MG63 (cell line): ENCODE data around the gene GPR31. TPM values are rescaled to one million over a fixed set of nuclear protein-coding genes. Genes with fewer than 3 reads are reported as not detected.
"Not testable (repeated sequence)": the region's sequence is repeated elsewhere in the genome, so short reads cannot be mapped to it uniquely, and the experiment has no call there.

ENCODE experiments used
- DNase-seq: peaks from one replicate; pipeline ENCODE4 v3.0.0-alpha.2; 2020
- H3K27me3 ChIP-seq: fragments of 250-450 bp; sonication (Bioruptor Pico); 2 replicates; pipeline ENCODE4 v1.5.1; 2020; ENCODE audit warnings: mild to moderate bottlenecking, moderate library complexity
- H3K36me3 ChIP-seq: fragments of 250-450 bp; sonication (Bioruptor Pico); 2 replicates; pipeline ENCODE4 v1.5.1; 2020; ENCODE audit warnings: mild to moderate bottlenecking, moderate library complexity
- H3K4me3 ChIP-seq: fragments of 250-450 bp; sonication (Bioruptor Pico); 2 replicates; pipeline ENCODE4 v1.5.1; 2020; ENCODE audit warnings: mild to moderate bottlenecking, moderate library complexity
- H3K9me3 ChIP-seq: fragments of 250-450 bp; sonication (Bioruptor Pico); 2 replicates; pipeline ENCODE4 v1.5.1; 2020; ENCODE audit warnings: mild to moderate bottlenecking, moderate library complexity
- total RNA-seq: library from RNA; depleted of rRNA; stranded (reverse); fragments of >200 nt; shearing (Covaris generic); gene quantifications from 2 replicates; pipeline ENCODE4 v1.2.3, GENCODE V29; 2014; ENCODE audit warnings: low replicate concordance

The GPR31 gene
- total RNA-seq, 1 experiment from 2014 or later = not detected

DNA sequence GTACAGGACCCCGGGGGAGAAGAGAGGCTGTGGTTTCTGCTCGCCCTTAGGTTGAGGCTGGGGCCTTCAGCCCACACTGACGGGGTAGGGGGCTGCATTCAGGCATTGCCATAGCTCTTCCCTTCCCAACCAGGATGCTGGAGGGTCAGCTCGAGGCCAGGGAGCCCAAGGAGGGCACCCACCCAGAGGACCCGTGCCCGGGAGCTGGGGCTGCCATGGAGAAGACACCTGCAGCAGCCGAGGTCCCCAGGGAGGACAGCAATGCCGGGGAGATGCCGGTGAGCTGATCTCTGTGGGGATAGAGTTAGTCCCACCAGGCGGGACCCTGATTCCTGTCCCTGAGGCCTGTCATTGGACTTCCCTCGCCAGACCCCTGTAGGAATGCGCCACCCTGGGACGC, 14.2 kb upstream of the GPR31 start:
- DNase-seq, H3K9me3 ChIP-seq, H3K27me3 ChIP-seq, H3K36me3 ChIP-seq, H3K4me3 ChIP-seq: not testable (repeated sequence)

DNA sequence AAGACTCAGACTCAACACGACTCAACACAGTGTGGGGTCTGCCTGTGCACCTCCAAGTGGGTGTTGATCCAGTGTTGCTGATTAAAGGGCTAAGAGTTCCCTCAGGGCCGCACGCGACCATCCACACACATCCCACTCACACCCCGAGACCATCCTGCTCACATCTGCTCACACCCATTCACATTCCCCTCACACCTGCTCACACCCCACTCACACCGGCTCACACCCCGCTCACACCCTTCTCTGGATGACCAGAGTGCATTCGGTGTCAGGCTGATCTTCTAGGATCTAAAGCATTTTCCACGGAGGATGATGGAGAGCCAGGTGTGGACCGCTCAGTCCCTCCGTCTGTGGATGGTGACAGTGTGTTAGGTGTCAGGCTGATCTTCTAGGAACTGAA, 13.5 kb upstream of the GPR31 start:
- not testable (repeated sequence) for H3K4me3 ChIP-seq, H3K27me3 ChIP-seq, H3K36me3 ChIP-seq, H3K9me3 ChIP-seq, DNase-seq

DNA sequence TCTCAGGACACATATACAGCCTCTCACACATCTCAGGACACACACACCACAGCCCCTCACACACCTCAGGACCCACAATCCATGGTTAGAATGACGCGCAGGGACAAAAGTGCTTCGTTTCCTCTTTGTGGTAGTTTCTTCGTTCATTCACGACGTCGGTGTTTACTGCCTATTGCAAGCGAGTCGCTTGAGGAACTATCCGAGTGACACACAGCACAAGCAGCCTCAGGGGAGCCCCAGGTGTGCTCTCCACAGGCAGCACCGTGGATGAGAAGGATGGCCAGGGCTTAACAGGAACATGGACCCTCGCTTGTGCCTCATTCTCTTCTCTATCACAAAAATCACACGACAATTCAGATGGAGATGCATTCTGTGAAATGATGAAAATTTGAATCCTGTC, 12.1 kb upstream of the GPR31 start:
- H3K4me3 ChIP-seq, DNase-seq, H3K36me3 ChIP-seq, H3K9me3 ChIP-seq, H3K27me3 ChIP-seq: not testable (repeated sequence)

DNA sequence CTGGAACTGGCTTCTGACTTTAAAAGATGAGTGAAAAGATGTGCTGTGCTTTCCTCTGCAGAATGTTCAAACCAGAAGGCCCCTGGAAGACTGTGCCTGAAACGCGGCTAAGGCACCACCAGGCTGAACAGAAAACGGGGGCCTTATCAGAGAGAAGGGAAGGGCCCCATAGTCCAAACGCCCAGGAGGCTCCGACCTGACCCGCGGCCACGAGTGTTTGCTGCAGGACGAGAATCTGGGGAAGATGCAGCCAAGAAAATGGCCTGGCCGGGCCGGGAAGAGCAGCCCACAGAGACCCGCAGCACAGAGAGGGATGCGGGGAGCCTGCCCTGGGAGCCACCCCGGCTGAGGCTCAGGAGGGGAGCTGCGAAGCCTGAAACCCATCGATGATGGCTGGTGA, 10.5 kb upstream of the GPR31 start:
- H3K36me3 ChIP-seq, H3K9me3 ChIP-seq, H3K27me3 ChIP-seq, H3K4me3 ChIP-seq, DNase-seq: not testable (repeated sequence)

DNA sequence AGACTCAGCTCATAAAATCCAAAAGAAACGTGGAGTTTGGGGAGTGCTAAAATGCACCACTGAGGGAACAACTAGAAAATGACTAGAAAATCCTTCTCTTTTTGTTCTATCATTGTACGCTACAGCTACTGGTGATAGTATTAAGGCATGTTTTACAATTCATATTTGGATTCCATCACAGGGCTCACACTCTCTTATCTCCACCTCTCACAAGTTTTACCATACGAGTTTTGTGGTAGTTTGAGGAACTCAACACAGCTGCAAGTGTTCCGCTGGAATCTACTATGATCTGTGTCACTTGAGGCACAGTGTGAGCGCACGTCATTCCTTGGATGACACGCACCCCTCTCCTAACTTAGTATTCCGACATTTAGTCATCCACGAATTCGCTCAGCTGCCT, 9.9 kb upstream of the GPR31 start:
- DNase-seq, H3K9me3 ChIP-seq, H3K27me3 ChIP-seq, H3K4me3 ChIP-seq, H3K36me3 ChIP-seq: not testable (repeated sequence)

DNA sequence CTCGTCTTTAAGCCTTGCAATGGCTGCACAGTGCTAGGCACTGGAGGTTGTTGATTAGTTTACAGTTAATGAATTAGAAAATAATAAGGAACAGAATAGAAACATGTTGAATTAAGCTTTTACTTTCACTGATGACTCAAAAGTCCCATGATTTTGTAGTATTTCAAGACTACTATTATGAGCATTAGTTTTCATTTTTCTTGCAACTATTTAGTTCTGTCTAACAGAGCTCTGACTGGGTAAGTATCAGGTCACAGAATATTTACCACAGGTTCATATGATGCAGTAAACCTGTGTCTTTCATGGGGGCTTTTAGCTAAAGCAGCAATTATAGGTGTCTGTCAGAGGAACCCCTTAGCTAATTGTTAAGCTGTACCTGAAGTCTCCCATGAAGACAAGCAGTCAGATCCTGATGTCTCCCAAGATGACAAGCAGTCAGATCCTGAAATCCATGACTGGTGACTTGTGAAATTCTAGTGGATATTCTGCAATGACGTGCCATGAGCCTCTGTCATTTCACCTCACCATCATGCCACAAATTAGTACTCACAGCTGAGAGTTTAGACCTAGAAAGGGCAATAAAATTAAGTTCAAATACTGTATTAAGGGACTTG, 8.2 kb upstream of the GPR31 start:
- Histone ChIP-seq H3K36me3 (no peaks in the 10 kb centered on the region), H3K27me3 (no peaks in the 10 kb centered on the region), H3K4me3 (no peak overlapping the region), H3K9me3 (no peaks in the 10 kb centered on the region)
- DNase-seq = no peak

DNA sequence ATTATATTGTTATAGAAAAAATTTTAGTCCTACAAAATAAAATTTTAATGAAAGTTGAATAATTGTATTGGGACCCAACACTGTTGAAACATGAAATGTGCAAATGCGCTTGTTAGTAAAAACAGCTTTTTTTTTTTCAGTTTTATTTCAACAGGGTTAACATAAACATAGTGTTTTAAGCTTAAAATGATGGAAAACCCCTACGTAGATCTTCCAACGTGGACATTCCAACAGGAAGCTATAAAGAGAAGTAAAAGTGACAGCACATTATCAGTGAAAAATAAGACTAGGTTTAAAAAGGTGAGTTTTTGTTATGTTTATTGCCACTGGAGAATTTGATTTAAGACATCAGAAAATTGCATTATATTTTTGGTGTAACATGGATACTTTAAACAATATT, 6.5 kb upstream of the GPR31 start:
- H3K27me3 ChIP-seq = no peaks in the 10 kb centered on the region
- H3K36me3 ChIP-seq = no peaks in the 10 kb centered on the region
- no peak for DNase-seq
- no peaks in the 10 kb centered on the region for H3K9me3 ChIP-seq
- H3K4me3 ChIP-seq = no peak overlapping the region

DNA sequence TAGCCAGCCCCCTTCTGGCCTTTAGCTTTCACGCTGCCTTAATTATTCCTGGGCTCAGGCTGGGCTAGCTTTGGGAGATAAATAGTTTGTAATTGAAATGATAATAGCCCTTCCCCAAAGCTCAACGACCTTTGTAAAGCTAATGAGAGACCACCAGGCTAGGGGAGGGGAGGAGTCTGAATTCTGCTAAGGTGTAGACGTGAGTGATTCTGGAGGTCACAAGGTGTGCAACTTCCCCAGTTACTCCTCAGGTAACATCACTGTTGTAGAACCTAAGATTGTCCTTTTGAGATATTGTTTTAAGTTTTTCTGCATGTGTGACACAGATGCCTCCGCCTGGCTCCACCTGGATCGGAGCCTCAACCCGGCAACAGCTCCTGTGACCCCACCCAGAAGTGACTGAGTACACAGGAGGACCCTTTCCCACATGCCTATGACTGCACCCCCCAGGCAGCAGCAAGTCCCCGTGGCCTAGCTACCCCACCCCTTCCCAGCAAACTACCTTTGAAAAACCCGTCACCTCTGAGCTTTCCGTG, 5.8 kb upstream of the GPR31 start:
- no peak for DNase-seq
- no peaks in the 10 kb centered on the region for H3K9me3 ChIP-seq

DNA sequence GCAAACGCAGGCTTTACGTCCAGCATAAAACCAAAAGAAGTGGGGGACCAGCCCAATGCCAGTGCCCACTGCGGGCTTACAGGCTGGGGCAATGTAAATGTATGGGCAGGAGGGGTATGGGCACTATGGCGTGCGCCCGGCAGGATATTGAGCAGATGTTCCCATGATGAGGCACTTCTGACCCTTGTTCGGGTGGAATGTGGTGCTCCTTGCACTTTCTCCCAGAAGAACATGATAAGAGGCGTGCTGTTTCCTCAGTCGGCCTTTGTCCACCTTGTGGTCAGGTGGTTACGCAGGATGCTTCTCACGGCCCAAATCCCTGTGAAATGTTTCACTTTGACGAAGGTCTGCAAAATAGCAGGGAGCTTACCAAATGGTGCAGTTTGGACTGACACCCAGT, 4.8 kb upstream of the GPR31 start:
- no peaks in the 10 kb centered on the region for H3K36me3 ChIP-seq
- no peaks in the 10 kb centered on the region for H3K27me3 ChIP-seq
- H3K4me3 ChIP-seq = no peak overlapping the region
- no peak for DNase-seq
- no peaks in the 10 kb centered on the region for H3K9me3 ChIP-seq

More for the DNA sequence above, 5.8 kb upstream of the GPR31 start:
- H3K27me3 ChIP-seq = no peaks in the 10 kb centered on the region
- H3K36me3 ChIP-seq = no peaks in the 10 kb centered on the region
- no peak overlapping the region for H3K4me3 ChIP-seq

DNA sequence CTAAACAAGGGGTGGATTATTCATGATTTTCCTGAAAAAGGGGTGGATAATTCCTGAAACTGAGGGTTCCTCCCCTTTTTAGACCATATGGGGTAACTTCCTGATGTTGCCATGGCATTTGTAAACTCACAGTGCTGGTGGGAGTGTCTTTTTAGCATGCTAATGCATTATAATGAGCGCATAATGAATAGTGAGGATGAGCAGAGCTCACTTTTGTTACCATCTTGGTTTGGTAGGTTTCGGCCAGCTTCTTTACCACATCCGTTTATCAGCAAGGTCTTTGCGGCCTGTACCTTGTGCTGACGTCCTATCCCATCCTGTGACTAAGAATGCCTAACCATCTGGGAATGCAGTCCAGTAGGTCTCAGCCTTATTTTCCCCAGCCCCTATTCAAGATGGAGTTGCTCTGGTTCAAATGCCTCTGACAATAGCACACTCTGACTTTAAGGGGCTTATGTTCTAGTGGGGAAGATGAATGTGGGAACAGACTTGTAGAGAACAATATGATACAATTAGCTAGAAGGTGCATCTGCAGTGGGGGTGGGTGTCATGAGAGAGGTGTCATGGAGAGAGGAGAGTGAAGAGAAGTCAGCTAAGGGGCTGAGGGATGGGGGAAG, 4.2 kb upstream of the GPR31 start:
- no peak for DNase-seq
- Histone ChIP-seq H3K9me3 (no peaks in the 10 kb centered on the region), H3K4me3 (no peak overlapping the region), H3K27me3 (no peaks in the 10 kb centered on the region), H3K36me3 (no peaks in the 10 kb centered on the region)

DNA sequence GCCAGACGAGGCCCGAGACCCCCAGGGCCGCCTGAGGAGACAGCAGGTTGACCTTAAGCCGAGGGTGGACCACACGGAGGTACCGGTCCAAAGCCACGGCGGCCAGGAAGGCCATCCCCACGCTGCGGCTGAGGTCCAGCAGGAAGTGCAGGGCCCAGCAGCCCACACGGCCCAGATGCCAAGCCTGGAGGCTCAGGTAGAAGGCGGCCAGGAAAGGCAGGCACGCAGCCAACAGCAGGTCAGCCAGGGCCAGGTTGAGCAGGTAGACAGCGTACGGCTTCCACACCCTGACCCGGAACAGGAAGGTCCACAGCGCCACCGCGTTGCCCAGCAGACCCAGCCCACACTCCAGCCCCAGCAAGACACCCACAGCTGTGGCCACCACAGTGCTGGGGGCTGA, 366 bp downstream of the GPR31 start:
- Histone ChIP-seq H3K27me3 (no peaks in the 10 kb centered on the region), H3K4me3 (no peak overlapping the region), H3K9me3 (no peaks in the 10 kb centered on the region), H3K36me3 (no peaks in the 10 kb centered on the region)
- no peak for DNase-seq

DNA sequence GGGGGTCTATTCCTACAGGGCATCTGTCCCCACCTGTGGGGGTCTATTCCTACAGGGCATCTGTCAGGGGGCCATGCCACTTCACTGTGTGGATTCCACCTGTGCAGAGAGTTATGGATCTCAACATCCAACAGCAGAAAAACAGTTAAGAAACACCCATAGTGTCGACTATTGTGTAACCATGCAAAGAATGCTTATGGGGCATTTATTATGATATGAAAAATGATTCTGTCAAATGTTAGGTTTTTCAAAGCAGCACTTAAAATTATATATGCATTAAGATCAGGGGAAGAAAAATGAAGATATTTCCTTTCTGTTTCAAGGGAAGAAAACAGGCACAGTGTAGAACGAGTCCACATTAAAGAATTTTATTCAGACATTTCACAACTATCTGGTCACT, 2.9 kb downstream of the GPR31 start:
- no peaks in the 10 kb centered on the region for H3K27me3 ChIP-seq
- no peak for DNase-seq
- H3K9me3 ChIP-seq = no peaks in the 10 kb centered on the region
- no peaks in the 10 kb centered on the region for H3K36me3 ChIP-seq
- H3K4me3 ChIP-seq = no peak overlapping the region

DNA sequence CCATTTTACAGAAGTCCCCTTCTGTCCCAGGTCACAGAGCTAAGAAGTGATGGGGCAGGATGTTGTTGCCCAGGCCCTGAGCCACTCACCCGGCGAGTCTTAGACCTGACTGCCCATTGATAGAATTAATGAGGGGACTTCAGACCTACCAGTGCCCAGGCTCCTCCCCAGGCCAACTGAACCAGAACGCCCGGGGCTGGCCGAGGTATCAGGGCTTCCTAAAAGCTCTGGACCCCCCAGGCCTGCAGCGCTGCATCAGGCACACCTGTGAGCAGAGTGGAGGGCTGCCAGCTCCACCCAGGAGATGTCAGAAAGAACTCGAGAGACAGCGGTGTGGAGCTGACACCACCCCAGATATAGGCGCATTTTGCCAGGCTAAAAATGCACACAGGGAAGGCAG, 3.5 kb downstream of the GPR31 start:
- Histone ChIP-seq H3K27me3 (no peaks in the 10 kb centered on the region), H3K36me3 (no peaks in the 10 kb centered on the region), H3K4me3 (no peak overlapping the region), H3K9me3 (no peaks in the 10 kb centered on the region)
- DNase-seq = no peak

DNA sequence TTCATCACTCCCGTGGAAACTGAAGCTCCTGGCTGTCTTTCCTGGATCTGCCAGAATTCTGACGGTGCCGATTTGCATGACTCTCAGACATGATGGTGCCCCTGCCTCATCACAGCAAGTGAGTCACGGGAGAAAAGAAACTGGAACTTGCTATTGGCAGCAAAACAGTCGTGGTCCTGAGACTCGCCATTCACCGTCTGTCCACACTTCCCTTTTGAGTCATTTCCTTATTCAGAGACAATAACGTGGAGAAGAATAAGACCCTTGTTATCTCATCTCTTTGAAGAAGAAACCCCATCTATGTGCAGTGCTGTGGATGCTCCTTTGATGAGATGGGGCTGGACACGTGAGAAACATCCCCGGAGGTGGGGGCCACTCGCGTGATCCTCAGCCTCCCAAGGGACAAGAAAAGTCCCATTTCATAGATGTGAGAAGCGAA, 4.2 kb downstream of the GPR31 start:
- peak overlapping the region; percentile 16 for H3K4me3 ChIP-seq
- no peaks in the 10 kb centered on the region for H3K36me3 ChIP-seq
- H3K9me3 ChIP-seq = no peaks in the 10 kb centered on the region
- peak; percentile 69 for DNase-seq
- H3K27me3 ChIP-seq = no peaks in the 10 kb centered on the region

DNA sequence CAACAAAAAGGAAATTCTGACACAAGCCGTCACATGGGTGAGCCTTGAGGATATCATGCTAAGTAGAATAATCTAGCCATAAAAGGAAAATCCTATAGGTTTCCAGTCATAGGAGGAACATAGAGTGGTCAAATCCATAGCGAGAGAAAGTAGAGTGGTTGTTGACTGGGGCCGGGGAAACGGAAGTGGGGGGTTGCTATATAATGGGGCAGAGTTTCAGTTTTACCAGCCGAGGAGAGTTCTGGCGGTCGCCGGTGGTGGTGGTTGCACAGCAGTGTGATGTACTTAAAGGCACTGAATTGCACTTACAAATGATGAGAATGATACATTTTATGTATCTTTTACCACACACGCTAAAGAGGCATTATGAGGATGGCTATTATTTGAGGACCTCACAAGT, 4.9 kb downstream of the GPR31 start:
- peak overlapping the region; percentile 16 for H3K4me3 ChIP-seq
- H3K27me3 ChIP-seq = no peaks in the 10 kb centered on the region
- DNase-seq = no peak

DNA sequence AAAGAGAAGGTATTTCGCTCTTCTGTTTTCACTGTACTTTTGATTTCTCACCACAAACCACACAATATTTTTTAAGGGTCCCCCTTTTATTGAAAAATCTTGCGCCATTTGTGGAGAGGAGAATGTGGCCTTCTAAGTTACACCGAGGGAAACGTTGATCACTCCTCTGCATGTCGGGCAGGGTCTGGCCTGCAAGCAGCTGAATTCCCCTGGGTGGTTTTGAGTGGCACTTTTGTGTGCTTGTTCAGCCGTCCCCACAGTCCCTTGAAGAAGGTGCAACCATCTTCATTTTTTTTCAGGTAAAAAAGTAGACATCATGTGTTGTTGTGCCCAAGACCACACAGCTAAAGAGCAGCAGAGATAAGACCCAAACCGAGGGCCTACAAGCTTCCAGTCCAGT, 6.1 kb downstream of the GPR31 start:
- no peaks in the 10 kb centered on the region for H3K27me3 ChIP-seq
- no peak for DNase-seq
- no peaks in the 10 kb centered on the region for H3K9me3 ChIP-seq
- H3K4me3 ChIP-seq = no peak overlapping the region
- H3K36me3 ChIP-seq = no peaks in the 10 kb centered on the region

More for the DNA sequence above, 4.9 kb downstream of the GPR31 start:
- Histone ChIP-seq H3K9me3 (no peaks in the 10 kb centered on the region), H3K36me3 (no peaks in the 10 kb centered on the region)

DNA sequence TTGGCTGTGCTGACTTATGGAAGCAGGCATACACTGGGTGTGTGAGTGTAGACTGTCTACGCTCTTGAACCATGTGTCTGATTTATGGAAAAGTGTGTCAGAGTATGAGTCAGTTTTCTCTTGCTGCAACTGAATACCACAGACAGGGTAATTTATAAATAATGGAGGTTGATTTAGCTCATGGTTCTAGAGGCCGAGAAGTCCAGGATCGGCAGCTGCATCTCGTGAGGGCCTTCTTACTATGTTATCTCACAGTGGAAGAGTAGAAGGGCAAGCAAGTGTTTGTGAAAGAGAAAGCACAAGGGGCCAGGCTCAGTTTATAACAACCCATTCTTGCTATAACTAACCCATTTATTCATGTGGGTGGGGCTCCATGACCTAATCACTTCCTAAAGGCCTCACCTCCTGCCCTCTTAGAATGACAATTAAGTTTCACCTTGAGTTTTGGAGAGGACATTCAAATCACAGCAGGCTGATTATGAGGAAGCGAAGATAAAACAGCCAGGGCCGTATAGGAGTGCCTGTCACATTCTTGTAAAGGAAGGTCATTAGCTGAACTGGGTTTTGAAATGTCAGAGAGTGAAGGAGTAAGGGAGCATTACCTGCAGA, 6.7 kb downstream of the GPR31 start:
- no peak for DNase-seq
- Histone ChIP-seq H3K36me3 (no peaks in the 10 kb centered on the region), H3K27me3 (no peaks in the 10 kb centered on the region), H3K9me3 (no peaks in the 10 kb centered on the region), H3K4me3 (no peak overlapping the region)

DNA sequence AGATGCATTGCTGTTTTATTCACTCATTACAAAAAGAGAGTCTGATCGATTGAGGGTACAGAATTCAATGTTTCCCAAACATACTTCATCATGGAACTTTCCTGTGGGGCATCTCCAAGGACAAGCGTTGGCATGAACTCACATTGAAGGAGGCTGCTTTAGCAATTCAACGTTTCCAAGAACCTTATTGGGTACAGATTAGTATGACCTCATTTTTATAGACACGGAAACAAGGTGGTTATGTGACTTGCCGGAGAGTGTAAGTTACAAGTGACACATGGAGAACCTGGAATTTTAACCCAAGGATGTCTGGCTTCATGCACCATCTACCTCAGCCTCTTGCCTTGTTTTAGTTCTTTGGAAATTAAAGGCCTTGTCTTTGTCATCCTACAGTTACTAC, 8.8 kb downstream of the GPR31 start:
- H3K9me3 ChIP-seq = no peaks in the 10 kb centered on the region
- H3K27me3 ChIP-seq = no peaks in the 10 kb centered on the region
- no peak for DNase-seq
- H3K36me3 ChIP-seq = no peaks in the 10 kb centered on the region
- no peak overlapping the region for H3K4me3 ChIP-seq
